Lower lobe of right lung (tissue), 2 donors: Measurements from ENCODE around the gene TMEM234. TPM values are rescaled to one million over a fixed set of nuclear protein-coding genes. Genes with fewer than 3 reads are reported as not detected.

Experiments
- ATAC-seq, 2 donors: fragments of 200-7000 bp; cut with Tn5 transposase; one replicate each; pipeline ENCODE4 v1.9.1; 2020 to 2022; ENCODE audit warnings: mild to moderate bottlenecking in 2 of 2, moderate library complexity in 2 of 2
- DNase-seq: peaks from one replicate; pipeline ENCODE4 v3.0.0-alpha.2; 2020
- H3K27ac ChIP-seq: fragments of 200-600 bp; one replicate; pipeline ENCODE4 v1.8.0; 2022
- H3K27me3 ChIP-seq: fragments of 200-600 bp; one replicate; pipeline ENCODE4 v1.8.0; 2022; ENCODE audit warnings: low read depth
- H3K36me3 ChIP-seq: fragments of 200-600 bp; one replicate; pipeline ENCODE4 v1.8.0; 2022; ENCODE audit warnings: mild to moderate bottlenecking
- H3K4me1 ChIP-seq: fragments of 200-600 bp; one replicate; pipeline ENCODE4 v1.8.0; 2022
- H3K4me3 ChIP-seq: fragments of 200-600 bp; one replicate; pipeline ENCODE4 v1.8.0; 2022; ENCODE audit warnings: mild to moderate bottlenecking
- H3K9me3 ChIP-seq: fragments of 200-600 bp; one replicate; pipeline ENCODE4 v1.8.0; 2022
- intact Hi-C: fragments of 100-400 bp; cut with DNase I; formaldehyde crosslinking; loops from one replicate; pipeline ENCODE4 v1.11.0; 2022
- total RNA-seq: library from RNA; stranded (reverse); fragmentation: NEBNext Ultra II Directional; extraction: Animal tissue kit (Norgen Biotek cat#: 25700); gene quantifications from one replicate; pipeline ENCODE4 v1.2.1, GENCODE V29; 2021
- TF ChIP-seq, protein P1 (sequence below): fragments of 200-600 bp; IDR thresholded peaks from one replicate; pipeline ENCODE4 v1.8.0; 2022; ENCODE audit warnings: antibody characterized with exemption, mild to moderate bottlenecking
- donor health status: DM: no; HTN: yes; CAD: no; lungs with severe emphysema.

The TMEM234 gene
- total RNA-seq, 1 donor from 2014 or later, result 24.5 TPM

DNA sequence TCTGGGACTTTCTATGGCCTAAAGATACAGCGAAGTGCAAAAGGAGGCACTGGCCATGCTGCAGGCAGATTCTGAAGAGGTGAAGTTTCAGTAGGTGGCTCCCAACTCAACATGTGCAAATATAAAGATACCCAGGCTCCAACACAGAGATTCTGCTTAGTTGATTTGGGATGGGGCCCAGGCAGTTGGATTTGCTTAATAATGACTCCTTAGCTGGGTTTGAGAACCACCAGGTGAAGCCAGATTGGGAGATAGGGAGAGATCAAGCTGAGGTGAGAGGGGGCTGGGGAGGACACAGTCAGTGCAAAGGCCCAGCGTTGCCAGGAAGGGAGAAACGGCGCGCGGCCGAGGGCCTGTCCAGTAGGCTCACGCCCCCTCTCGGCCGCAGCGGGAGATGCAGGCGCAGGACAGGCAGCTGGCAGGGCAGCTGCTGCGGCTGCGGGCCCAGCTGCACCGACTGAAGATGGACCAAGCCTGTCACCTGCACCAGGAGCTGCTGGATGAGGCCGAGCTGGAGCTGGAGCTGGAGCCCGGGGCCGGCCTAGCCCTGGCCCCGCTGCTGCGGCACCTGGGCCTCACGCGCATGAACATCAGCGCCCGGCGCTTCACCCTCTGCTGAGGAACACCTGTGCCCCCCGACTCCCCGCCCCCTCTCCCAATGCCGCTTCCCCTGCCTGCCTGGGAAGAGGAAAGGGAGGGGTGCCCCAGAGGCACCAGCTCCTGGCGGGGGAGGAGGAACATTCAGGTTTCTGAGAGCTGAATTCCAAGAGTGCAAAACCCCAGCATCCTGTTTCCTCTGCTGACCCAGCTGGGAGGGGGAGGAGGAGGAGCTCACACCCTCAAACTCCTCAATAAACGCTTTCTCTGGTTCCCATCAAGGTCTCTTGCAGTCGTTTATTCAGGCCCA lies 26.1 kb upstream of the TMEM234 start:
- H3K4me1 ChIP-seq, result peaks cover 61% of the 10 kb centered on the region
- ATAC-seq, result peak; percentile 82 to 85
- H3K36me3 ChIP-seq, result no peaks in the 10 kb centered on the region
- intact Hi-C loops, result no loop called here
- DNase-seq, result peak; percentile 92
- peaks cover 4% of the 10 kb centered on the region for H3K27me3 ChIP-seq
- H3K27ac ChIP-seq, result peak overlapping the region; percentile 81
- no peaks in the 10 kb centered on the region for H3K9me3 ChIP-seq
- H3K4me3 ChIP-seq, result peak overlapping the region; percentile 43
- TF ChIP-seq, protein P1, sequence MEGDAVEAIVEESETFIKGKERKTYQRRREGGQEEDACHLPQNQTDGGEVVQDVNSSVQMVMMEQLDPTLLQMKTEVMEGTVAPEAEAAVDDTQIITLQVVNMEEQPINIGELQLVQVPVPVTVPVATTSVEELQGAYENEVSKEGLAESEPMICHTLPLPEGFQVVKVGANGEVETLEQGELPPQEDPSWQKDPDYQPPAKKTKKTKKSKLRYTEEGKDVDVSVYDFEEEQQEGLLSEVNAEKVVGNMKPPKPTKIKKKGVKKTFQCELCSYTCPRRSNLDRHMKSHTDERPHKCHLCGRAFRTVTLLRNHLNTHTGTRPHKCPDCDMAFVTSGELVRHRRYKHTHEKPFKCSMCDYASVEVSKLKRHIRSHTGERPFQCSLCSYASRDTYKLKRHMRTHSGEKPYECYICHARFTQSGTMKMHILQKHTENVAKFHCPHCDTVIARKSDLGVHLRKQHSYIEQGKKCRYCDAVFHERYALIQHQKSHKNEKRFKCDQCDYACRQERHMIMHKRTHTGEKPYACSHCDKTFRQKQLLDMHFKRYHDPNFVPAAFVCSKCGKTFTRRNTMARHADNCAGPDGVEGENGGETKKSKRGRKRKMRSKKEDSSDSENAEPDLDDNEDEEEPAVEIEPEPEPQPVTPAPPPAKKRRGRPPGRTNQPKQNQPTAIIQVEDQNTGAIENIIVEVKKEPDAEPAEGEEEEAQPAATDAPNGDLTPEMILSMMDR, result peak; percentile 87

GRCh38 chr1:32247452-32247851 lies 25.3 kb upstream of the TMEM234 start:
- Histone ChIP-seq H3K4me1 (peaks cover 61% of the 10 kb centered on the region), H3K36me3 (no peaks in the 10 kb centered on the region), H3K4me3 (peak overlapping the region; percentile 43), H3K9me3 (no peaks in the 10 kb centered on the region), H3K27me3 (peaks cover 4% of the 10 kb centered on the region), H3K27ac (peak overlapping the region; percentile 81)
- ATAC-seq (no peak), DNase-seq (no peak)
- intact Hi-C loops, result no loop called here
- TF ChIP-seq, protein P1, result no peak

- intact Hi-C loops, result no loop called here
- Histone ChIP-seq H3K9me3 (no peaks in the 10 kb centered on the region), H3K36me3 (no peaks in the 10 kb centered on the region), H3K27ac (peak within 1 kb of the TSS; percentile 81), H3K27me3 (peaks cover 4% of the 10 kb centered on the region), H3K4me3 (peak within 1 kb of the TSS; percentile 43), H3K4me1 (peaks cover 62% of the 10 kb centered on the region)
- TF ChIP-seq, protein P1, result no peak
- ATAC-seq, result peak; percentile 27 to 34
- DNase-seq, result no peak
Observed at GRCh38 chr1:32246888-32247273, 24.7 kb upstream of the TMEM234 start, which contains the start of gene FAM167B. TSS of gene FAM167B (plus strand) at chr1:32247222. CDS start at chr1:32247422, 200 bp downstream.

DNA sequence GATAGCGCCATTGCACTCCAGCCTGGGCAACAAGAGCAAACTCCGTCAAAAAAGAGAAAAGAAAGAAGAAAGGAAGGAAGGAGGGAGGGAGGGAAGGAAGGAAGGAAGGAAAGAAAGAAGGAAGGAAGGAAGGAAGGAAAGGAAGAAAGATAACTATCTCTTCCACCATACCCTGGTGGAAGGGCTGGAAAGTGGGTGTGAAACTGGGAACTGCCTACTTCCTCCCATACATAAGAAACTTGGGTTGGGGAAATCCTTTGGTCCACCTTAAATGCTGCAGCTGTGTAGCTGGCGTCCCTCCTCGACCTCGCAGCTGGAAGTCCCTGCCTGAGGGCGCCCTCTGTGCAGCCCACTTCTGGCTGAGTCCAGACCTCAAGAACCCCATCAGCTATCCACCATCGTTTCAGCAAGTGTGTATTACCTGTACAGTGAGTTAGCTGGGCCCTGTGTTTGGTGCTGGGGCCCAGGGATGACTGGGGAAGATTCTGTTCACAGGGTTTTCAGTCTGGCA lies 20.2 kb upstream of the TMEM234 start:
- Histone ChIP-seq H3K4me1 (peaks cover 49% of the 10 kb centered on the region), H3K27me3 (no peaks in the 10 kb centered on the region), H3K27ac (peak overlapping the region; percentile 24), H3K4me3 (peak overlapping the region; percentile 30), H3K36me3 (no peaks in the 10 kb centered on the region), H3K9me3 (no peaks in the 10 kb centered on the region)
- intact Hi-C loops, result no loop called here
- TF ChIP-seq, protein P1, result no peak
- ATAC-seq (no peak), DNase-seq (no peak)

- TF ChIP-seq, protein P1, result no peak
- intact Hi-C loops, result no loop called here
- Histone ChIP-seq H3K4me3 (peak overlapping the region; percentile 63), H3K9me3 (no peaks in the 10 kb centered on the region), H3K27me3 (no peaks in the 10 kb centered on the region), H3K36me3 (no peaks in the 10 kb centered on the region), H3K4me1 (peaks cover 39% of the 10 kb centered on the region), H3K27ac (peak overlapping the region; percentile 76)
- ATAC-seq (peak; percentile 67 to 82), DNase-seq (peak; percentile 64)
Observed at GRCh38 chr1:32241001-32241763, 19.0 kb upstream of the TMEM234 start.
